HepG2 (cell line): ENCODE data around the gene LY6G5B. TPM values are rescaled to one million over a fixed set of nuclear protein-coding genes. Genes with fewer than 3 reads are reported as not detected.

Experiments
- ATAD3A ChIP-seq: sonication (generic); formaldehyde crosslinking; IDR thresholded peaks from 2 replicates; pipeline ENCODE4 v1.4.0; 2020; ENCODE audit warnings: missing genetic modification reagents
- HNRNPLL ChIP-seq: fragments of 200-400 bp; formaldehyde crosslinking; IDR thresholded peaks from 2 replicates; pipeline ENCODE4 v1.6.1; 2017; ENCODE audit warnings: mild to moderate bottlenecking, low read depth, low read length; ENCODE audit not compliant: poor library complexity, severe bottlenecking
- HOXA7 ChIP-seq: sonication (generic); formaldehyde crosslinking; IDR thresholded peaks from 2 replicates; pipeline ENCODE4 v1.8.1; 2022; ENCODE audit warnings: mild to moderate bottlenecking, missing genetic modification reagents, moderate library complexity
- JUND ChIP-seq: sonication (generic); formaldehyde crosslinking; IDR thresholded peaks from 2 replicates; pipeline ENCODE4 v1.8.0; 2022; ENCODE audit warnings: mild to moderate bottlenecking, missing genetic modification reagents
- KDM3A ChIP-seq: IDR thresholded peaks from 2 replicates; pipeline ENCODE4 v1.6.1; 2018; ENCODE audit warnings: low read depth, missing compliant biosample characterization
- KDM4B ChIP-seq: sonication (generic); formaldehyde crosslinking; IDR thresholded peaks from 2 replicates; pipeline ENCODE4 v1.4.0; 2020; ENCODE audit warnings: missing genetic modification reagents
- KLF15 ChIP-seq: sonication (generic); formaldehyde crosslinking; IDR thresholded peaks from 2 replicates; pipeline ENCODE4 v1.8.1; 2023; ENCODE audit warnings: borderline replicate concordance, mild to moderate bottlenecking, inconsistent platforms, missing genetic modification reagents, mixed read lengths
- MED8 ChIP-seq: sonication (generic); formaldehyde crosslinking; IDR thresholded peaks from 2 replicates; pipeline ENCODE4 v1.8.1; 2023; ENCODE audit warnings: mild to moderate bottlenecking, missing genetic modification reagents; ENCODE audit not compliant: insufficient replicate concordance
- MLXIP ChIP-seq: sonication (generic); formaldehyde crosslinking; IDR thresholded peaks from 2 replicates; pipeline ENCODE4 v1.9.0; 2021; ENCODE audit warnings: missing genetic modification reagents, borderline replicate concordance
- PHF21A ChIP-seq: sonication (generic); formaldehyde crosslinking; IDR thresholded peaks from 2 replicates; pipeline ENCODE4 v1.5.0; 2020; ENCODE audit warnings: mild to moderate bottlenecking, missing genetic modification reagents
- REXO4 ChIP-seq: sonication (generic); formaldehyde crosslinking; IDR thresholded peaks from 2 replicates; pipeline ENCODE4 v1.8.0; 2022; ENCODE audit warnings: missing genetic modification reagents, mild to moderate bottlenecking, borderline replicate concordance
- RFX1 ChIP-seq: fragments of 450-650 bp; IDR thresholded peaks from 2 replicates; pipeline ENCODE4 v1.6.1; 2017
- RXRA ChIP-seq: sonication (generic); formaldehyde crosslinking; IDR thresholded peaks from 2 replicates; pipeline ENCODE4 v1.5.1; 2020; ENCODE audit warnings: missing genetic modification reagents
- SIX1 ChIP-seq: sonication (generic); formaldehyde crosslinking; IDR thresholded peaks from 2 replicates; pipeline ENCODE4 v1.4.0; 2020; ENCODE audit warnings: missing genetic modification reagents, borderline replicate concordance
- TARDBP ChIP-seq: sonication (generic); formaldehyde crosslinking; IDR thresholded peaks from 2 replicates; pipeline ENCODE4 v1.8.0; 2022; ENCODE audit warnings: mild to moderate bottlenecking, missing genetic modification reagents
- TCF7 ChIP-seq: sonication (generic); IDR thresholded peaks from 2 replicates; pipeline ENCODE4 v1.6.1; 2016; ENCODE audit warnings: antibody characterized with exemption, low read depth
- WIZ ChIP-seq: sonication (generic); formaldehyde crosslinking; IDR thresholded peaks from 2 replicates; pipeline ENCODE4 v1.5.1; 2020; ENCODE audit warnings: mild to moderate bottlenecking, missing genetic modification reagents
- XRCC5 ChIP-seq: fragments of 200-400 bp; formaldehyde crosslinking; optimal IDR thresholded peaks from 2 replicates; pipeline ENCODE3; 2017; ENCODE audit warnings: mild to moderate bottlenecking, low read length
- ZKSCAN5 ChIP-seq: sonication (generic); formaldehyde crosslinking; IDR thresholded peaks from 2 replicates; pipeline ENCODE4 v1.5.1; 2020; ENCODE audit warnings: mild to moderate bottlenecking, missing genetic modification reagents
- ZNF280B ChIP-seq: sonication (generic); formaldehyde crosslinking; IDR thresholded peaks from 2 replicates; pipeline ENCODE4 v1.5.0; 2020; ENCODE audit warnings: missing genetic modification reagents, mild to moderate bottlenecking, borderline replicate concordance
- ZNF317 ChIP-seq: sonication (generic); formaldehyde crosslinking; IDR thresholded peaks from 2 replicates; pipeline ENCODE4 v1.5.0; 2020; ENCODE audit warnings: mild to moderate bottlenecking, missing genetic modification reagents
- ZNF432 ChIP-seq: sonication (generic); formaldehyde crosslinking; IDR thresholded peaks from 2 replicates; pipeline ENCODE4 v1.5.0; 2020; ENCODE audit warnings: missing genetic modification reagents, mild to moderate bottlenecking, borderline replicate concordance
- ZNF7 ChIP-seq: IDR thresholded peaks from 2 replicates; pipeline ENCODE4 v1.6.1; 2016; ENCODE audit warnings: missing biosample characterization, missing genetic modification reagents
- ZNF777 ChIP-seq: sonication (generic); formaldehyde crosslinking; IDR thresholded peaks from 2 replicates; pipeline ENCODE4 v1.4.0; 2020; ENCODE audit warnings: missing genetic modification reagents
- ZNF879 ChIP-seq: sonication (generic); formaldehyde crosslinking; IDR thresholded peaks from 2 replicates; pipeline ENCODE4 v1.8.1; 2023; ENCODE audit warnings: missing genetic modification reagents
- ZSCAN9 ChIP-seq: IDR thresholded peaks from 2 replicates; pipeline ENCODE4 v1.6.1; 2016; ENCODE audit warnings: borderline replicate concordance
- polyA plus RNA-seq, 8 experiments: library from polyadenylated mRNA; depleted of rRNA in 3 of 8; stranded (reverse) in 7 of 8; unstranded in 1 of 8; fragments of >200 nt; fragmentation: Illumina TruSeq in 4 of 8; extraction: Trizol in 4 of 8; gene quantifications; 2 replicates each; pipeline versions ENCODE4 v1.2.1 to v1.2.3, GENCODE V29; 2011 to 2016; ENCODE audit warnings: low read depth in 4 of 8, missing spikeins in 1 of 8, mixed read lengths in 1 of 8; ENCODE audit not compliant: insufficient read depth in 1 of 8
- total RNA-seq, 5 experiments: library from RNA; depleted of rRNA; stranded (reverse); fragments of >200 nt; fragmentation: Illumina TruSeq; extraction: Trizol; gene quantifications; 2 replicates each; pipeline ENCODE4 v1.2.3, GENCODE V29; 2016; ENCODE audit warnings: low read depth in 1 of 5

The LY6G5B gene
- total and polyA plus RNA-seq, 2 of the 13 experiments (the other 11 are each of a cell fraction or from before 2014, with no cell fraction given) = 7.8 to 15.7 TPM

- TF ChIP-seq HOXA7 (CRISPR knock-in tag) (no peak), HNRNPLL (peak; percentile 88), KDM3A (CRISPR knock-in tag) (peak; percentile 67; the same call in 1 of the 2 replicates), ZNF280B (CRISPR knock-in tag) (peak; percentile 76), PHF21A (peak; percentile 76), ZNF879 (CRISPR knock-in tag) (no peak), XRCC5 (peak; percentile 75), RFX1 (no peak), JUND (no peak; the same call in 1 of the 2 replicates), ZNF7 (CRISPR knock-in tag) (no peak), MLXIP (CRISPR knock-in tag) (0 out of 2 replicates have a peak, but pooled peaks have one; percentile 43), ZNF777 (CRISPR knock-in tag) (peak; percentile 74; the same call in 1 of the 2 replicates), ZNF317 (CRISPR knock-in tag) (no peak), SIX1 (CRISPR knock-in tag) (no peak), WIZ (CRISPR knock-in tag) (peak; percentile 88; the same call in 1 of the 2 replicates), RXRA (CRISPR knock-in tag) (peak; percentile 57; the same call in 1 of the 2 replicates), ZNF432 (no peak), ATAD3A (CRISPR knock-in tag) (no peak), ZKSCAN5 (CRISPR knock-in tag) (no peak), KLF15 (peak; percentile 57; the same call in 1 of the 2 replicates), KDM4B (CRISPR knock-in tag) (peak; percentile 11; the same call in 1 of the 2 replicates), MED8 (CRISPR knock-in tag) (peak; percentile 71), TCF7 (no peak), REXO4 (CRISPR knock-in tag) (no peak), ZSCAN9 (no peak; the same call in 1 of the 2 replicates), TARDBP (CRISPR knock-in tag) (peak; percentile 70)
Observed at GRCh38 chr6:31660381-31661261, 9.2 kb upstream of the LY6G5B start, which contains the start of gene C6orf47 (continued).
